NT2/D1 (cell line): ENCODE data around the gene CEP152.

Experiments used
- YY1 ChIP-seq: IDR thresholded peaks from 2 replicates; pipeline ENCODE4 v1.6.1; 2011; ENCODE audit not compliant: insufficient read length, insufficient read depth
- ZNF274 ChIP-seq: IDR thresholded peaks from 2 replicates; pipeline ENCODE4 v1.6.1; 2011; ENCODE audit warnings: mild to moderate bottlenecking, low read depth, low read length

GRCh38 chr15:48781481-48782081 lies 29.3 kb downstream of the CEP152 start:
- no peak for TF ChIP-seq YY1
- TF ChIP-seq ZNF274, result no peak
